HT1080 (cell line): ENCODE measurements around the gene CEMP1. TPM values are rescaled to one million over a fixed set of nuclear protein-coding genes. Genes with fewer than 3 reads are reported as not detected.

Experiments used
- DNase-seq: peaks from one replicate; pipeline ENCODE4 v3.0.0-alpha.2; 2015; ENCODE audit warnings: low read depth
- small RNA-seq: library from RNA; depleted of rRNA; stranded (forward); fragments of <200 nt; gene quantifications from one replicate; pipeline ENCODE3, GENCODE V24; 2014
- total RNA-seq: library from RNA; depleted of rRNA; stranded (reverse); fragments of >200 nt; shearing (Covaris generic); gene quantifications from 2 replicates; pipeline ENCODE4 v1.2.3, GENCODE V29; 2014; rRNA removed

The CEMP1 gene
- total RNA-seq, 1 experiment from 2014 or later = not detected

DNA sequence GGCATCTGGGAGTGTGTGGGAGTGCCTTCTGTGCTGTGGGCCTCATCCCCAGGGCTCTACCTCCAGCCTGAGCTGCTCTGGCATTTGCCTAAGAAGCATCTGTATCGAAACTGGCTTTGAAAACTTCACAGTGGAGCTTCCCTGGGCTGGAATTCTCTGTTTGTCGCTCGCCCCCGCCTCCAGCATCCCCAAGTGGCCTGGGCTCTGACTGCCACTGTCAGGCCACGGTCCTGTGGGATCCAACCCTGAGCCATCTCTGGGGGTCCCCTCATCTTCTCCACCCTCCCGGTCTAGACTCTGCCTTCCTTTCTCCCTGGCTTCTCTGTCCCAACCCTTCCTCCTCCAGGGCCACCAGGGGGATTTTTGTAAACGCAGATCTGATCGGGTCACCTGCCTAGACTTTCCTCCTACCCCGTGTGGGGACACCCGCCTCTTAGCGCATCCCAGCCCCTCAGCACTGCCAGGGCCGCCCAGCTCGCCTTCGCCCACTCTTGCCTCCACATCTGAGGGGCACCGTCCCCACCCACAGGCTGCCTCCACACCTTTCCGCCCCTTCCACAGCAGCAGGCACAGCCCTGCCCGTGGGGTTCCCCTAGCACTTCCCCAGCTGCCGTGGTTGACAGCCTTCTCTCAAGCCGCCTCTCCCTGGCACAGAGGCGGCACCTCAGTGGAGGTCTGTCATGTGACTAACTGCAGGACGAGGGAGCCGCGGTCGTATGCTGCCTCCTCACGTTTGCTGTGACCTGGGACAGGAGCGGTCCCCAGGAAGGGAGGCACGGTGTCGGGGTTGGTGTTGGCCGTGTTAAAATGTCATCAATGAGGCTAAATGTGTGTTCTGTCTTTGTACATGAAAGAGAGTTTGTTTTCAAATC lies 44.3 kb downstream of the CEMP1 start:
- no peak for DNase-seq

DNA sequence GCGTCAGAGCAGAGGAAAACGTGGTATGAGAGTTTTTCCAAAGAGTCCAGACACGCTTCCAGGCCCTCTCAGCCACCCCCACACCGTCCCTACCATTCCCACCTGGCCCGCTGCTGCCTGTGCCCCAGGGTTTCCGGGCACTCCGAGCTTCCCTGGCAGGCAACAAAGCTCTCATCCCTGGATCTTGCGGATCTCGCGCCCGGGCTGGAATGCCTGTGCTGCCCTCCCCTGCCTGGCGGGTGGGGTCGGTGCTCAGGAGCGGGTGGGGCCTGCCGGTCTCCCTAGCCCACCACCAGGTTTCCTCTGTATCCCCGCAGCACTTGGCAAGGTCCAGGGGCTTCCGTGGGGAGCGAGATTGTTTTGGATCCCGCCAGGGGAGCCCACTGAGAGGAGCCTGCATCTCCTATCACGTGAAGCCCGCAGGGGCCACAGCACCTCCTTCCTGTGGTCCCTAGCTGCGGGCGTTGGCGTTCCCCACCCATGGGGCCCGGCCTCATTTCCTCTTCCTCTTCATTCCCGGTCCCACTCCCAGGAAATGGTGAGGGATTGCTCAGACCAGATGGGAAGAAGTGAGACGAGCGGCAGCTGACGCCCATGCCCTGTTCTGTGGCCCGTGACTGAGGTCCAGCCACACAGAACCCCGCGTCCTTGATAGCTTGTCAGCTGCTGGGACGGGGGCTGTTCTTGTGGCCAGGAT lies 45.2 kb downstream of the CEMP1 start:
- DNase-seq = no peak

DNA sequence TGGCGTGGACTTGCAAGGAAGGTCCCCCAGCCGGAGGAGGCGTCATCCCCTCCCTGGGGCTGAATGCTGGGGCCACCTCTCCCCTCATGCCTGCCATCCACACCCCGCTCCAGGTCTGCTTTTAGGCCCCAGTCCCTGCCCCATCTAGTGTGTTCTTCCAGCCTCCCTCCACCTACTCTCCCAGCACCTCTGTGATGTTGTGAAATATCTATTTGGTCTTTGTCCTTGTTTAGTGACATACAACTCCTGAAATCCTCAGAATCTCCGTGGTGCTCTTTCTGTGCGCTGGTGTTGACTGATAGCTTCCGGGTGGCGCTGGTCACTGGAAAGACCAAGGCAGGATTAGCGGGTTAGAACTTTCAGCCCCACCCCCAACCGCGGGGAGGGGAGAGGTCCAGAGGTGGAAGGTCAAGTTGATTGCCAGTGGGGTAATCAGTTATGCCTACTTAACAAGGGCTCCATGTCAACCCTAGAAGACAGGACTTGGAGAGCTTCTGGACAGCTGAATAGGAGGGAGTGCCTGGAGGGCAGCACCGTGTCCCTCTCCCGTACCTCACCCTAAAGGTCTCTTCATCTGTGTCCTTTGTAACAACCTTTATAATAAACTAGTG lies 46.2 kb downstream of the CEMP1 start:
- DNase-seq = no peak

- DNase-seq = no peak
Observed at GRCh38 chr16:2483939-2484897, 47.0 kb downstream of the CEMP1 start.

DNA sequence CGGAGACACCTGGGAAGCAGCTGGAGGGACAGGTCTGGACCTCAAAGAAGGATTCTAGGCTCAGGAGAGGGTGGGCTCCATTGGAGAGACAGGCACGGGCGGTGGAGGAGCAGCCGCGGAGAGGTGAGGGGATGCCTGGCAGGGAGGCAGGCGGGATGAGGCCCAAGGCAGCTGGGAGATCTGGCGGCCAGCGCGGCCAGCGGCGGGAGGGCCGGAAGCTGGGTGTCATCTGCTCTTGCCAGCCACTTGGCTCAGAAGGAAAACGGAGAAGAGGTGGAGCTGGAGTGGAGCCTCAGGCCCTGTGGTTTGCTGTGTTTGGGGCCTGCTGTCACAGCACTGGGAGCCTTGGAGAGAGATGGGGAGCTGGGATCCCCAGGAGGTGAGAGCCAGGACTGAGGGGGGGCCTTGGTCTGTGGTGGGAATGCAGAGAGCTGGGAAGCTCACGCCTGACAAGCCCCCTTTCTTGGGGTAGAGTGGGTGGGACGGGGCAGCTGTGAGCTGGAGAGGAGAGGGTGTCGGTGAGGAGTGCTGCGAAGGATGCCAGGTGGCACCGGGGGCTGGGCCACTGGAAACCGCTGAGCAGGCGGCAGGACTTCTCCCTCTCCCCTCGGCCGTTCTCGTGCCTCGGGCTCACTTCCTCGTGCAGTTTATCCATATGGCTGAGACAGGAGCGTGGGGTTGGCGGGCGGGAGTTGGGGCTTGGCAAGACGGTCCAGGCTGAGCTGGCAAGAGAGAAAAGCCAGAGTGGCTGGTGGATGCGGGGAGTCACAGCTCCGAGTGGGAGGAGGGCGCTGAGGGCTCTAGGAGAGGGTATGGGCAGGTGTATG lies 48.3 kb downstream of the CEMP1 start:
- no peak for DNase-seq

DNA sequence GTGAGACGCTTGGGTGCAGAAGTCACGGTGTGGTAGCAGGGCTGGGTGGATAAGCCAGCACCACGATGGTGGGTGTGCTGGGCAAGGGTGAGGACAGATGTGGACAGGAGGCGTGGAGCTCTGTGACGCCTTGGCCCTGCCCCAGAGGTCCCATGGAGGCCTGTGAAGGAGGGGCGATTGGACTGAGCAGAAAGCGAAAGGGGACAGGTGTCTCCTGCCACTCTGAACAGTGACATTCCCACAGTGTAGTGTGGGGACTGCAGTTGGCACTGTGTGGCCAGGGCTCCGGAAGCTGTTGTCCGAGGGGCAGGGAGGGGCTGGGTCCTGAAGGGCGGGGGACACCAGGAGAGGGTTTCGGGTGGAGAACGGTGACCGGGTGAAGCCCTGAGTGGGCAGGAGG lies 49.0 kb downstream of the CEMP1 start:
- DNase-seq = no peak

GRCh38 chr16:2481676-2482075 lies 49.5 kb downstream of the CEMP1 start:
- no peak for DNase-seq

DNA sequence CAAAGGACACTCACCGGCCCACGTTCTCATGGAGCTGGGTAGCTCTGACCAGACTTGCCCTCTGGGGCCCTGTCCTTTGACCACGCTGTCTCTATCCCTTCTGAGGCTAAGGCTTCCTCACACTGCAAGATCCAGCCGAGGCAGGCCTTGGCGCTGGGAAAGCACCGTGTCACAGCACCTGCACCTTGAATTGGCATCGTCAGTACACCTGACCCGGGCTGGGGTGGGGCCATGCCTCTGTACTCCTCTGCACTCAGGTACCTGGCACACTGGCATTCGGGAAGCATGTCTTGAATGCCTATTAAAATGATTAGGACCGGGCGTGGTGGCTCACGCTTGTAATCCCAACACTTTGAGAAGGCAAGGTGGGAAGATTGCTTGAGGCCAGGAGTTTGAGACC lies 50.3 kb downstream of the CEMP1 start:
- DNase-seq = no peak

Small RNA genes within 50 kb of the gene (small RNA-seq; reads per million reads assigned to genes)
- not detected for gene AC093525.1
- not detected for gene MIR3178

Other genes with a start within 250 kb of the CEMP1 start
- gene ABCA3, start 190.7 kb downstream of the CEMP1 start, total RNA-seq = 0.13 and 0.14 TPM in 2 replicates
- gene CCNF, start 102.0 kb downstream of the CEMP1 start, total RNA-seq = 60.6 and 64.7 TPM in 2 replicates
- gene TEDC2, start 71.3 kb downstream of the CEMP1 start, total RNA-seq = 50.8 and 61.3 TPM in 2 replicates
- gene NTN3, start 60.1 kb downstream of the CEMP1 start, total RNA-seq = not detected in 2 replicates
- 13.1 and 14.0 TPM in 2 replicates for gene TBC1D24, start 56.3 kb downstream of the CEMP1 start, total RNA-seq
- gene ATP6V0C, start 17.5 kb downstream of the CEMP1 start, total RNA-seq = 35.8 and 147 TPM in 2 replicates
- gene AMDHD2, start 11.0 kb downstream of the CEMP1 start, total RNA-seq = 40.4 and 44.9 TPM in 2 replicates
- 18.2 and 21.5 TPM in 2 replicates for gene PDPK1, start 6.6 kb upstream of the CEMP1 start, total RNA-seq
- gene KCTD5, start 151.1 kb upstream of the CEMP1 start, total RNA-seq = 45.4 and 61.4 TPM in 2 replicates
- gene PRSS27, start 188.8 kb upstream of the CEMP1 start, total RNA-seq = not detected in 2 replicates
- 46.2 and 63.5 TPM in 2 replicates for gene SRRM2, start 221.2 kb upstream of the CEMP1 start, total RNA-seq
- 159 and 224 TPM in 2 replicates for gene ELOB, start 245.9 kb upstream of the CEMP1 start, total RNA-seq